Skeletal muscle tissue (tissue), 4 donors: Measurements from ENCODE around the gene DAND5. TPM values are rescaled to one million over a fixed set of nuclear protein-coding genes. Genes with fewer than 3 reads are reported as not detected.

Experiments used
- H3K27ac ChIP-seq: one replicate; pipeline ENCODE4 v1.7.0; 2013; ENCODE audit warnings: mild to moderate bottlenecking, low read depth, low read length, inconsistent platforms
- H3K27me3 ChIP-seq, 3 donors: one replicate each; pipeline ENCODE4 v1.7.0; 2013; ENCODE audit warnings: low read length in 3 of 3; ENCODE audit not compliant: control insufficient read depth in 3 of 3, insufficient read depth in 3 of 3
- H3K36me3 ChIP-seq, 3 donors: one replicate each; pipeline ENCODE4 v1.7.0; 2013; ENCODE audit warnings: low read length in 3 of 3; ENCODE audit not compliant: control insufficient read depth in 3 of 3, insufficient read depth in 3 of 3
- H3K4me1 ChIP-seq, 3 donors: one replicate each; pipeline ENCODE4 v1.7.0; 2013; ENCODE audit warnings: low read length in 3 of 3, mild to moderate bottlenecking in 3 of 3; ENCODE audit not compliant: control insufficient read depth in 3 of 3, insufficient read depth in 3 of 3
- H3K4me3 ChIP-seq, 3 donors: one replicate each; pipeline ENCODE4 v1.7.0; 2013; ENCODE audit warnings: low read length in 3 of 3
- H3K9ac ChIP-seq, 3 donors: one replicate each; pipeline ENCODE4 v1.7.0; 2013; ENCODE audit warnings: low read length in 3 of 3, mild to moderate bottlenecking in 3 of 3, moderate library complexity in 2 of 3, low read depth in 1 of 3
- H3K9me3 ChIP-seq, 3 donors: one replicate each; pipeline ENCODE4 v1.7.0; 2013; ENCODE audit warnings: low read length in 3 of 3; ENCODE audit not compliant: control insufficient read depth in 3 of 3
- total RNA-seq: library from RNA; depleted of rRNA; stranded (reverse); fragments of >200 nt; gene quantifications from one replicate; pipeline ENCODE4 v1.2.3, GENCODE V29; 2014
- donor health status: Osteomylitis.

The DAND5 gene
- total RNA-seq, result not detected

- peaks cover 3 to 17% (median 15%) of the 10 kb centered on the region in 3 donors for H3K4me1 ChIP-seq
- no peak within 1 kb of the TSS for H3K27ac ChIP-seq
- no peak within 1 kb of the TSS for H3K4me3 ChIP-seq
- H3K36me3 ChIP-seq, result no peaks in the 10 kb centered on the region
- H3K27me3 ChIP-seq, result no peaks in the 10 kb centered on the region
- H3K9me3 ChIP-seq, result no peaks in the 10 kb centered on the region
- H3K9ac ChIP-seq, result peak within 1 kb of the TSS in 2 of 3 donors; percentile 28 to 60
These were observed at the start of gene DAND5 for GRCh38 chr19:12969292-12969988. Gene DAND5, plus strand, starts transcription at chr19:12969576. Its CDS starts 85 bp downstream, at chr19:12969661.

GRCh38 chr19:12921047-12921446, 48.3 kb upstream of the DAND5 start:
- no peaks in the 10 kb centered on the region for H3K9me3 ChIP-seq
- H3K9ac ChIP-seq, result no peak overlapping the region
- H3K36me3 ChIP-seq, result peaks cover 30 to 36% (median 30%) of the 10 kb centered on the region in 3 donors
- no peak overlapping the region for H3K4me3 ChIP-seq
- no peak overlapping the region for H3K27ac ChIP-seq
- peaks cover 3 to 4% (median 3%) of the 10 kb centered on the region in 3 donors for H3K4me1 ChIP-seq
- H3K27me3 ChIP-seq, result no peaks in the 10 kb centered on the region

- H3K36me3 ChIP-seq, result peaks cover 40 to 47% (median 41%) of the 10 kb centered on the region in 3 donors
- H3K27me3 ChIP-seq, result no peaks in the 10 kb centered on the region
- no peaks in the 10 kb centered on the region for H3K9me3 ChIP-seq
- no peak overlapping the region for H3K9ac ChIP-seq
- peaks cover 3 to 4% (median 3%) of the 10 kb centered on the region in 3 donors for H3K4me1 ChIP-seq
- H3K4me3 ChIP-seq, result no peak overlapping the region
- no peak overlapping the region for H3K27ac ChIP-seq
These were observed 46.4 kb upstream of the DAND5 start for GRCh38 chr19:12922959-12923358.

- Histone ChIP-seq H3K9ac (no peak overlapping the region), H3K4me3 (no peak overlapping the region), H3K9me3 (no peaks in the 10 kb centered on the region), H3K27me3 (no peaks in the 10 kb centered on the region), H3K4me1 (no peaks in the 10 kb centered on the region), H3K27ac (no peak overlapping the region), H3K36me3 (peaks cover 53 to 64% (median 57%) of the 10 kb centered on the region in 3 donors)
These were observed 44.6 kb upstream of the DAND5 start for GRCh38 chr19:12924621-12925310.

- Histone ChIP-seq H3K27me3 (no peaks in the 10 kb centered on the region), H3K27ac (no peak overlapping the region), H3K36me3 (peaks cover 35 to 45% (median 43%) of the 10 kb centered on the region in 3 donors), H3K9ac (no peak overlapping the region), H3K4me1 (peaks cover 14 to 18% (median 18%) of the 10 kb centered on the region in 3 donors), H3K9me3 (no peaks in the 10 kb centered on the region), H3K4me3 (no peak overlapping the region)
These were observed 39.3 kb upstream of the DAND5 start for GRCh38 chr19:12930002-12930645.

GRCh38 chr19:12932392-12933286, 36.7 kb upstream of the DAND5 start:
- peaks cover 23 to 32% (median 27%) of the 10 kb centered on the region in 3 donors for H3K36me3 ChIP-seq
- peak overlapping the region; percentile 90 to 99 (median 93) for H3K9ac ChIP-seq
- H3K4me3 ChIP-seq, result peak overlapping the region; percentile 97 to 100 (median 99)
- H3K27ac ChIP-seq, result peak overlapping the region; percentile 83
- H3K9me3 ChIP-seq, result no peaks in the 10 kb centered on the region
- no peaks in the 10 kb centered on the region for H3K27me3 ChIP-seq
- peaks cover 18 to 22% (median 22%) of the 10 kb centered on the region in 3 donors for H3K4me1 ChIP-seq

- H3K36me3 ChIP-seq, result peaks cover 17 to 26% (median 21%) of the 10 kb centered on the region in 3 donors
- peak within 1 kb of the TSS; percentile 90 to 99 (median 93) for H3K9ac ChIP-seq
- peak within 1 kb of the TSS; percentile 83 for H3K27ac ChIP-seq
- no peaks in the 10 kb centered on the region for H3K27me3 ChIP-seq
- H3K4me3 ChIP-seq, result peak within 1 kb of the TSS; percentile 97 to 100 (median 99)
- no peaks in the 10 kb centered on the region for H3K9me3 ChIP-seq
- H3K4me1 ChIP-seq, result peaks cover 23 to 27% (median 26%) of the 10 kb centered on the region in 3 donors
These were observed 35.9 kb upstream of the DAND5 start, which contains the start of gene FARSA for GRCh38 chr19:12933287-12934072. Gene FARSA, minus strand, starts transcription at chr19:12933711. Its CDS starts 15 bp downstream, at chr19:12933696.

- no peak overlapping the region for H3K4me3 ChIP-seq
- no peak overlapping the region for H3K9ac ChIP-seq
- H3K27me3 ChIP-seq, result no peaks in the 10 kb centered on the region
- no peak overlapping the region for H3K27ac ChIP-seq
- H3K4me1 ChIP-seq, result peaks cover 35 to 43% (median 37%) of the 10 kb centered on the region in 3 donors
- H3K9me3 ChIP-seq, result no peaks in the 10 kb centered on the region
- peaks cover 13 to 21% (median 16%) of the 10 kb centered on the region in 3 donors for H3K36me3 ChIP-seq
These were observed 34.3 kb upstream of the DAND5 start for GRCh38 chr19:12935071-12935470.
